Hematopoietic multipotent progenitor cell treated with erythropoietin and hydrocortisone succinate and interleukin-3 and kit ligand, for 15 days (in vitro differentiated cells): Measurements from ENCODE around the gene ARID3A.

Source experiments
- DNase-seq: peaks from one replicate; pipeline ENCODE4 v3.0.0-alpha.2; 2015; ENCODE audit warnings: low spot score

The ARID3A gene

GRCh38 chr19:892243-892893 lies 33.5 kb upstream of the ARID3A start:
- DNase-seq, result no peak

GRCh38 chr19:892894-893689 lies 32.7 kb upstream of the ARID3A start, which contains the start of the genes MED16 and RNU6-9:
Gene MED16 (minus strand): TSS chr19:893187. CDS start chr19:891131, 2,056 bp downstream.
Gene RNU6-9 (plus strand): TSS chr19:893484.
- DNase-seq, result peak; percentile 95

GRCh38 chr19:896434-896833 lies 29.4 kb upstream of the ARID3A start:
- DNase-seq, result no peak

GRCh38 chr19:896999-897398 lies 28.8 kb upstream of the ARID3A start:
- DNase-seq, result no peak

GRCh38 chr19:897442-898039 lies 28.3 kb upstream of the ARID3A start:
- DNase-seq, result no peak

- no peak for DNase-seq
Observed at GRCh38 chr19:898663-899062, 27.2 kb upstream of the ARID3A start.

GRCh38 chr19:899336-900042 lies 26.3 kb upstream of the ARID3A start:
- DNase-seq, result no peak

GRCh38 chr19:900043-900301 lies 25.9 kb upstream of the ARID3A start:
- peak; percentile 35 for DNase-seq

GRCh38 chr19:900302-901111 lies 25.3 kb upstream of the ARID3A start:
- DNase-seq, result peak; percentile 59

GRCh38 chr19:901216-902092 lies 24.4 kb upstream of the ARID3A start:
- DNase-seq, result no peak

GRCh38 chr19:902093-902370 lies 23.8 kb upstream of the ARID3A start:
- DNase-seq, result no peak

GRCh38 chr19:902446-903226 lies 23.2 kb upstream of the ARID3A start:
- no peak for DNase-seq

- DNase-seq, result no peak
Observed at GRCh38 chr19:903266-903797, 22.5 kb upstream of the ARID3A start.

GRCh38 chr19:904545-904944 lies 21.3 kb upstream of the ARID3A start:
- DNase-seq, result no peak

GRCh38 chr19:906480-906879 lies 19.4 kb upstream of the ARID3A start:
- DNase-seq, result no peak

- DNase-seq, result peak; percentile 99
Observed at GRCh38 chr19:907183-907853, 18.5 kb upstream of the ARID3A start.

GRCh38 chr19:911197-912033 lies 14.4 kb upstream of the ARID3A start:
- no peak for DNase-seq
